Neural cell (in vitro differentiated cells): Measurements from ENCODE around the gene EXOC3L1. TPM values are rescaled to one million over a fixed set of nuclear protein-coding genes. Genes with fewer than 3 reads are reported as not detected.

Source experiments
- H2AFZ ChIP-seq: fragments of 200-600, 300-800 bp; sonication (generic), shearing (Covaris generic); 2 replicates; pipeline ENCODE4 v1.6.0; 2014; ENCODE audit warnings: low read depth, mild to moderate bottlenecking, antibody characterized with exemption, low read length, moderate library complexity
- H3F3A ChIP-seq: fragments of 200-600 bp; shearing (Covaris generic); 2 replicates; pipeline ENCODE4 v1.6.1; 2016; ENCODE audit warnings: mild to moderate bottlenecking, moderate library complexity, mixed read lengths, antibody characterized with exemption, low read length; ENCODE audit not compliant: insufficient read depth, poor library complexity, severe bottlenecking
- H3K27ac ChIP-seq: fragments of 200-600, 300-800 bp; sonication (generic), shearing (Covaris generic); 2 replicates; pipeline ENCODE4 v1.5.1; 2014; ENCODE audit warnings: mild to moderate bottlenecking, low read length, moderate library complexity
- H3K27me3 ChIP-seq: fragments of 300-800, 200-600 bp; sonication (generic), shearing (Covaris generic); 2 replicates; pipeline ENCODE4 v1.6.0; 2014; ENCODE audit warnings: mild to moderate bottlenecking, low read depth, low read length, moderate library complexity; ENCODE audit not compliant: insufficient read depth
- H3K36me3 ChIP-seq: fragments of 300-800, 200-600 bp; sonication (generic), shearing (Covaris generic); 2 replicates; pipeline ENCODE4 v1.5.1; 2014; ENCODE audit warnings: mild to moderate bottlenecking, antibody characterized with exemption, low read length, moderate library complexity; ENCODE audit not compliant: insufficient read depth
- H3K4me2 ChIP-seq: fragments of 300-800, 200-600 bp; sonication (generic), shearing (Covaris generic); 2 replicates; pipeline ENCODE4 v1.6.0; 2014; ENCODE audit warnings: mild to moderate bottlenecking, low read length
- H3K4me3 ChIP-seq: fragments of 300-800, 200-600 bp; sonication (generic), shearing (Covaris generic); 2 replicates; pipeline ENCODE4 v1.5.1; 2014; ENCODE audit warnings: mild to moderate bottlenecking, low read length, moderate library complexity
- H3K79me2 ChIP-seq: fragments of 200-600 bp; shearing (Covaris generic); replicated peaks from 2 replicates; pipeline ENCODE4 v1.6.0; 2014; ENCODE audit warnings: mild to moderate bottlenecking, low read length, moderate library complexity; ENCODE audit not compliant: insufficient read depth
- H3K9ac ChIP-seq: fragments of 300-800, 200-600 bp; sonication (generic), shearing (Covaris generic); 2 replicates; pipeline ENCODE4 v1.6.1; 2016; ENCODE audit warnings: mild to moderate bottlenecking, low read length, mixed read lengths
- H3K9me2 ChIP-seq: fragments of 200-600 bp; shearing (Covaris generic); 2 replicates; pipeline ENCODE4 v1.6.1; 2016; ENCODE audit warnings: mild to moderate bottlenecking, low read length, mixed read lengths; ENCODE audit not compliant: insufficient read depth
- H3K9me3 ChIP-seq: fragments of 200-600, 300-800 bp; sonication (generic), shearing (Covaris generic); 2 replicates; pipeline ENCODE4 v1.6.1; 2016; ENCODE audit warnings: mild to moderate bottlenecking, mixed run types, low read length, moderate library complexity, mixed read lengths
- H4K20me1 ChIP-seq: fragments of 200-600 bp; shearing (Covaris generic); 2 replicates; pipeline ENCODE4 v1.6.1; 2016; ENCODE audit warnings: mild to moderate bottlenecking, mixed run types; ENCODE audit not compliant: insufficient read depth
- EP300 ChIP-seq: fragments of 450-650 bp; conservative IDR thresholded peaks from 2 replicates; pipeline ENCODE4 v1.6.1; 2014; ENCODE audit warnings: antibody characterized with exemption, mild to moderate bottlenecking, moderate library complexity; ENCODE audit not compliant: poor library complexity, severe bottlenecking
- EZH2 ChIP-seq: fragments of 200-600, 300-800 bp; shearing (Covaris generic), sonication (generic); IDR thresholded peaks from 2 replicates; pipeline ENCODE4 v1.6.1; 2014; ENCODE audit warnings: antibody characterized with exemption, low read length, borderline replicate concordance, mild to moderate bottlenecking; ENCODE audit not compliant: insufficient read depth, poor library complexity, severe bottlenecking
- MXI1 ChIP-seq: fragments of 450-650 bp; conservative IDR thresholded peaks from 2 replicates; pipeline ENCODE4 v1.6.1; 2014; ENCODE audit warnings: antibody characterized with exemption, mild to moderate bottlenecking; ENCODE audit not compliant: poor library complexity, severe bottlenecking
- POLR2AphosphoS5 ChIP-seq: IDR thresholded peaks from 2 replicates; pipeline ENCODE4 v1.6.1; 2012
- RAD21 ChIP-seq: fragments of 450-650 bp; conservative IDR thresholded peaks from 2 replicates; pipeline ENCODE4 v1.6.1; 2014; ENCODE audit warnings: antibody characterized with exemption, mild to moderate bottlenecking, moderate library complexity
- SMC3 ChIP-seq: fragments of 450-650 bp; conservative IDR thresholded peaks from 2 replicates; pipeline ENCODE4 v1.6.1; 2014; ENCODE audit warnings: antibody characterized with exemption, mild to moderate bottlenecking, moderate library complexity; ENCODE audit not compliant: poor library complexity
- TAF1 ChIP-seq: IDR thresholded peaks from 2 replicates; pipeline ENCODE4 v1.6.1; 2012; ENCODE audit warnings: low read depth
- polyA plus RNA-seq: library from polyadenylated mRNA; depleted of rRNA; stranded (reverse); fragments of >200 nt; gene quantifications from 2 replicates; pipeline ENCODE4 v1.2.3, GENCODE V29; 2014
- TF ChIP-seq, protein P1 (sequence below): fragments of 450-650 bp; IDR thresholded peaks from 2 replicates; pipeline ENCODE4 v1.5.1; 2014; ENCODE audit warnings: antibody characterized with exemption, mild to moderate bottlenecking, moderate library complexity; ENCODE audit not compliant: poor library complexity, severe bottlenecking
- TF ChIP-seq, protein P2 (sequence below): IDR thresholded peaks from 2 replicates; pipeline ENCODE4 v1.6.1; 2012; ENCODE audit warnings: borderline replicate concordance

The EXOC3L1 gene
- polyA plus RNA-seq, 1 donor from 2014 or later, result 0.43 TPM

DNA sequence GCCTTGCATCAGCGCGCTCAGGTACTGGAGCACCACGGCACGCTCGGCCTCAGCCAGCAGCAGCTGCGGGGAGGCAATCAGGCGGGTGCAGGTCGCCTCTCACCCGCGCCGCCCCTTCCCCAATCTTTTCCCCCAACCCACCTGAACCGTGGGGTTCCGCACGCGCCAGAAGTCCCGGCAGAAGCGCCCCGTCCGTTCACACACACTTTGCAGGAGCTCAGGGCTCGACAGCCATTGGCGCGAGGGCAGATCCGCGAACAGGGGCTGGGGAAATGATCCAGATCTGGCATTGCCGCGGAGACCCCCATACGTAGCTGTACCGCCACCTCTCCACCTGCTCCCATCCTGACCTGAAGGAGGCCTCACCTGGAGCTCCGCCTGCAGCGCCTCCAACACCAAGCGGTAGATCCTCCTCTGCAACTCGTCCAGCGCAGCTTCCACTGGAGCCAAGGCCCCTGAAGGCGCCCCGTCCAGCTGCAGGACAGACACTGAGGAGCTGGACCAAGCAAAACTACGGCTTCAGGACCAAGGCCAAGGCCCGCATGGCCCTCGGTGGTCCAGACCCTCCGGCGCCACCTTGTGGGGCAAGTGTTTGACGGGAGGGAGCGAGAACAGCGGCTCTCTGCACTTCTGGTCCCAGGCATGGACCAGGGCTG lies 4.8 kb downstream of the EXOC3L1 start:
- H3K27ac ChIP-seq, result peak overlapping the region; percentile 93
- H4K20me1 ChIP-seq, result no peaks in the 10 kb centered on the region

DNA sequence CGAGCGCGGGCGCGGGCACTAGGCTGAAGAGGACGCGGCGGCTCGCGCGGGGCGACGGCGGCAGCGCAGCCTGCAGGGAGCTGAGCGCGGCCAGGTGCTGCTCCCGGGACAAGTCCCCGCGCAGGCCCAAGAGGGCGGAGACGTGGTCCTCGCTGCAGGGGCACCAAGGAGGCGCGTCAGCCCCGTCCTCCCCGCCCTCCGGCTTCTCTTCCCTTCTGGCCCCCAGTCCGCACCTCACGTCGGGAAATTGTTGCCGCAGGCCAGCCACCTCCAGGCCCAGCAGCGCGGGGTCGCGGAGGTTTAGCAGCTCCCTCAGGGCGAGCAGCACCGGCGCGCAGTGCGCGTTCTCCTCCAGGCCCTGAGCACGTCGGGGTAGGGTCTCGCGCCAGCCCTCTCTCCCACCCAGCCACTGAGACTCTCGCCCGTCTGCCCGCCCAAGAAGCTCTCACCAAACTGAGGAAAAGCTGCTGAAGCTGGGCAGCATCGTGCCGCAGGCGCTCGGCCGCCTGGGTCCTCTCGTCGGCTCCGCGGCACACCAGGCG lies 5.4 kb downstream of the EXOC3L1 start:
- H3K9ac ChIP-seq, result peak overlapping the region; percentile 94

More for the DNA sequence above, 4.8 kb downstream of the EXOC3L1 start:
- Histone ChIP-seq H3K36me3 (no peaks in the 10 kb centered on the region), H3K27me3 (no peaks in the 10 kb centered on the region), H3K4me3 (peak overlapping the region; percentile 91), H3K9me3 (no peaks in the 10 kb centered on the region), H3K4me2 (no peak overlapping the region), H3F3A (no peaks in the 10 kb centered on the region), H3K9ac (peak overlapping the region; percentile 94), H2AFZ (no peak overlapping the region), H3K79me2 (peaks cover 24% of the 10 kb centered on the region), H3K9me2 (no peaks in the 10 kb centered on the region)
- TF ChIP-seq EZH2 (no peak), TAF1 (no peak), RAD21 (peak; percentile 56), EP300 (no peak), POLR2AphosphoS5 (no peak), MXI1 (no peak), SMC3 (peak; percentile 78)
- TF ChIP-seq, protein P1, sequence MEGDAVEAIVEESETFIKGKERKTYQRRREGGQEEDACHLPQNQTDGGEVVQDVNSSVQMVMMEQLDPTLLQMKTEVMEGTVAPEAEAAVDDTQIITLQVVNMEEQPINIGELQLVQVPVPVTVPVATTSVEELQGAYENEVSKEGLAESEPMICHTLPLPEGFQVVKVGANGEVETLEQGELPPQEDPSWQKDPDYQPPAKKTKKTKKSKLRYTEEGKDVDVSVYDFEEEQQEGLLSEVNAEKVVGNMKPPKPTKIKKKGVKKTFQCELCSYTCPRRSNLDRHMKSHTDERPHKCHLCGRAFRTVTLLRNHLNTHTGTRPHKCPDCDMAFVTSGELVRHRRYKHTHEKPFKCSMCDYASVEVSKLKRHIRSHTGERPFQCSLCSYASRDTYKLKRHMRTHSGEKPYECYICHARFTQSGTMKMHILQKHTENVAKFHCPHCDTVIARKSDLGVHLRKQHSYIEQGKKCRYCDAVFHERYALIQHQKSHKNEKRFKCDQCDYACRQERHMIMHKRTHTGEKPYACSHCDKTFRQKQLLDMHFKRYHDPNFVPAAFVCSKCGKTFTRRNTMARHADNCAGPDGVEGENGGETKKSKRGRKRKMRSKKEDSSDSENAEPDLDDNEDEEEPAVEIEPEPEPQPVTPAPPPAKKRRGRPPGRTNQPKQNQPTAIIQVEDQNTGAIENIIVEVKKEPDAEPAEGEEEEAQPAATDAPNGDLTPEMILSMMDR, result peak; percentile 72
- TF ChIP-seq, protein P2, sequence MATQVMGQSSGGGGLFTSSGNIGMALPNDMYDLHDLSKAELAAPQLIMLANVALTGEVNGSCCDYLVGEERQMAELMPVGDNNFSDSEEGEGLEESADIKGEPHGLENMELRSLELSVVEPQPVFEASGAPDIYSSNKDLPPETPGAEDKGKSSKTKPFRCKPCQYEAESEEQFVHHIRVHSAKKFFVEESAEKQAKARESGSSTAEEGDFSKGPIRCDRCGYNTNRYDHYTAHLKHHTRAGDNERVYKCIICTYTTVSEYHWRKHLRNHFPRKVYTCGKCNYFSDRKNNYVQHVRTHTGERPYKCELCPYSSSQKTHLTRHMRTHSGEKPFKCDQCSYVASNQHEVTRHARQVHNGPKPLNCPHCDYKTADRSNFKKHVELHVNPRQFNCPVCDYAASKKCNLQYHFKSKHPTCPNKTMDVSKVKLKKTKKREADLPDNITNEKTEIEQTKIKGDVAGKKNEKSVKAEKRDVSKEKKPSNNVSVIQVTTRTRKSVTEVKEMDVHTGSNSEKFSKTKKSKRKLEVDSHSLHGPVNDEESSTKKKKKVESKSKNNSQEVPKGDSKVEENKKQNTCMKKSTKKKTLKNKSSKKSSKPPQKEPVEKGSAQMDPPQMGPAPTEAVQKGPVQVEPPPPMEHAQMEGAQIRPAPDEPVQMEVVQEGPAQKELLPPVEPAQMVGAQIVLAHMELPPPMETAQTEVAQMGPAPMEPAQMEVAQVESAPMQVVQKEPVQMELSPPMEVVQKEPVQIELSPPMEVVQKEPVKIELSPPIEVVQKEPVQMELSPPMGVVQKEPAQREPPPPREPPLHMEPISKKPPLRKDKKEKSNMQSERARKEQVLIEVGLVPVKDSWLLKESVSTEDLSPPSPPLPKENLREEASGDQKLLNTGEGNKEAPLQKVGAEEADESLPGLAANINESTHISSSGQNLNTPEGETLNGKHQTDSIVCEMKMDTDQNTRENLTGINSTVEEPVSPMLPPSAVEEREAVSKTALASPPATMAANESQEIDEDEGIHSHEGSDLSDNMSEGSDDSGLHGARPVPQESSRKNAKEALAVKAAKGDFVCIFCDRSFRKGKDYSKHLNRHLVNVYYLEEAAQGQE, result no peak

More for the DNA sequence above, 5.4 kb downstream of the EXOC3L1 start:
- Histone ChIP-seq H2AFZ (peak overlapping the region; percentile 59), H3K36me3 (no peaks in the 10 kb centered on the region), H3K9me3 (no peaks in the 10 kb centered on the region), H3K4me2 (peak overlapping the region; percentile 22), H3K27ac (peak overlapping the region; percentile 93), H3K79me2 (peaks cover 24% of the 10 kb centered on the region), H3K4me3 (peak overlapping the region; percentile 91), H3F3A (no peaks in the 10 kb centered on the region), H4K20me1 (no peaks in the 10 kb centered on the region), H3K27me3 (peaks cover 6% of the 10 kb centered on the region), H3K9me2 (no peaks in the 10 kb centered on the region)
- TF ChIP-seq, protein P2, result no peak
- no peak for TF ChIP-seq RAD21
- TF ChIP-seq SMC3, result peak; percentile 7
- no peak for TF ChIP-seq EP300
- TF ChIP-seq TAF1, result no peak
- TF ChIP-seq, protein P1, result no peak
- TF ChIP-seq MXI1, result peak; percentile 31
- no peak for TF ChIP-seq EZH2
- TF ChIP-seq POLR2AphosphoS5, result no peak
